Psoas muscle (tissue), 8 donors: Measurements from ENCODE around the gene RHBDF2. TPM values are rescaled to one million over a fixed set of nuclear protein-coding genes. Genes with fewer than 3 reads are reported as not detected.
A peak's percentile ranks its signal among the peaks of the same experiment; 100 is the strongest.

Experiments used
- ATAC-seq, 4 donors: fragments of 200-7000 bp; cut with Tn5 transposase; one replicate each; pipeline ENCODE4 v1.9.1; 2020; ENCODE audit warnings: moderate library complexity in 3 of 4, mild to moderate bottlenecking in 2 of 4
- DNase-seq, 2 donors: peaks; one replicate each; pipeline ENCODE4 v3.0.0-alpha.2; 2020
- H3K27ac ChIP-seq: fragments of 200-600 bp; one replicate; pipeline ENCODE4 v1.8.0; 2022
- H3K27me3 ChIP-seq, 3 donors: fragments of 200-600 bp in 1 of 3; one replicate each; pipeline versions ENCODE4 v1.6.1 to v1.8.0; 2013 to 2022; ENCODE audit warnings: low read length in 2 of 3, mild to moderate bottlenecking in 2 of 3, moderate library complexity in 1 of 3; ENCODE audit not compliant: insufficient read depth in 3 of 3
- H3K36me3 ChIP-seq, 2 donors: fragments of 200-600 bp in 1 of 2; one replicate each; pipeline versions ENCODE4 v1.6.1 to v1.8.0; 2013 to 2022; ENCODE audit warnings: low read depth in 1 of 2, mild to moderate bottlenecking in 1 of 2, moderate library complexity in 1 of 2; ENCODE audit not compliant: insufficient read depth in 1 of 2
- H3K4me1 ChIP-seq: fragments of 200-600 bp; one replicate; pipeline ENCODE4 v1.8.0; 2022
- H3K4me3 ChIP-seq: fragments of 200-600 bp; one replicate; pipeline ENCODE4 v1.8.0; 2022; ENCODE audit warnings: mild to moderate bottlenecking
- H3K9me3 ChIP-seq: fragments of 200-600 bp; one replicate; pipeline ENCODE4 v1.8.0; 2022
- CTCF ChIP-seq: fragments of 200-600 bp; IDR thresholded peaks from one replicate; pipeline ENCODE4 v1.8.0; 2022; ENCODE audit warnings: antibody characterized with exemption
- WGBS, 3 donors: extraction: QIAGEN DNeasy Blood & Tissue Kit; methylation state at CpG; one replicate each; pipeline versions ENCODE4 v1.1.6 to v1.1.7; 2013; 5-methylcytosine and 5-hydroxymethylcytosine counted together
- intact Hi-C, 2 donors: fragments of 100-400 bp; cut with DNase I; formaldehyde crosslinking; loops; one replicate each; pipeline versions ENCODE4 v1.11.0 to v1.14.2; 2022
- polyA plus RNA-seq, 3 donors: library from polyadenylated mRNA; stranded (reverse); fragments of 200-250 nt; gene quantifications; one replicate each; pipeline ENCODE4 v1.2.3, GENCODE V29; 2013
- total RNA-seq, 4 donors: library from RNA; stranded (reverse); fragmentation: NEBNext Ultra II Directional in 2 of 4; extraction: Animal tissue kit (Norgen Biotek cat#: 25700) in 2 of 4; gene quantifications; one replicate each; pipeline versions ENCODE4 v1.2.1 to v1.2.4, GENCODE V29; 2021 to 2023
- donor health status: healthy with polysubstance abuse.
- donor health status: DM: no; HTN: no; CAD: no; lungs with moderate emphysema.
- donor health status: Bipolar disorder and iron deficiency.
- donor health status: healthy.
- donor health status: DM: yes; HTN: yes; CAD: no.
- donor health status: DM: no; HTN: no; CAD: no.
- donor health status: DM: no; HTN: no; CAD: no.
- donor health status: DM: yes; HTN: yes; CAD: no.

RHBDF2 gene
- total and polyA plus RNA-seq, 7 donors = 6.6 to 23.1 (median 13.3) TPM

GRCh38 chr17:76437467-76438402 is 63.5 kb downstream of the RHBDF2 start:
- H3K36me3 ChIP-seq = no peaks in the 10 kb centered on the region
- H3K27ac ChIP-seq = no peak overlapping the region
- no peak overlapping the region for H3K4me3 ChIP-seq
- H3K9me3 ChIP-seq = no peaks in the 10 kb centered on the region
- peak in 2 of 4 donors; percentile 43 to 46 for ATAC-seq
- DNase-seq = no peak
- WGBS, 3 donors = 58 to 74% (median 61%) methylated on average over 13 of the region's 13 CpGs
- TF ChIP-seq CTCF = no peak
- peaks cover 37% of the 10 kb centered on the region for H3K4me1 ChIP-seq
- intact Hi-C loops = no loop called here
- no peaks in the 10 kb centered on the region for H3K27me3 ChIP-seq

- no peaks in the 10 kb centered on the region for H3K9me3 ChIP-seq
- ATAC-seq = no peak
Observed at GRCh38 chr17:76435751-76436150, 65.5 kb downstream of the RHBDF2 start.

GRCh38 chr17:76434870-76435269 is 66.4 kb downstream of the RHBDF2 start:
- Histone ChIP-seq H3K4me3 (no peak overlapping the region), H3K9me3 (no peaks in the 10 kb centered on the region), H3K27ac (no peak overlapping the region), H3K4me1 (peaks cover 52% of the 10 kb centered on the region), H3K27me3 (no peaks in the 10 kb centered on the region), H3K36me3 (no peaks in the 10 kb centered on the region)
- intact Hi-C loops = no loop called here
- DNase-seq (peak; percentile 59 to 76), ATAC-seq (peak; percentile 46 to 81 (median 66))
- WGBS, 3 donors = 68 to 80% (median 74%) methylated on average over 7 of the region's 7 CpGs
- TF ChIP-seq CTCF = no peak

More at GRCh38 chr17:76435751-76436150, 65.5 kb downstream of the RHBDF2 start:
- TF ChIP-seq CTCF = no peak
- peaks cover 47% of the 10 kb centered on the region for H3K4me1 ChIP-seq
- DNase-seq = no peak
- no peaks in the 10 kb centered on the region for H3K27me3 ChIP-seq
- H3K36me3 ChIP-seq = no peaks in the 10 kb centered on the region
- 89 to 95% (median 92%) methylated on average over 11 of the region's 11 CpGs for WGBS, 3 donors
- no peak overlapping the region for H3K27ac ChIP-seq
- H3K4me3 ChIP-seq = no peak overlapping the region
- intact Hi-C loops = no loop called here

GRCh38 chr17:76433693-76434092 is 67.5 kb downstream of the RHBDF2 start:
- H3K36me3 ChIP-seq = no peaks in the 10 kb centered on the region
- 94 to 98% (median 95%) methylated on average over 9 of the region's 9 CpGs for WGBS, 3 donors
- intact Hi-C loops = no loop called here
- TF ChIP-seq CTCF = no peak
- H3K27ac ChIP-seq = peak overlapping the region; percentile 74
- ATAC-seq (no peak), DNase-seq (no peak)
- H3K9me3 ChIP-seq = no peaks in the 10 kb centered on the region
- H3K4me1 ChIP-seq = peaks cover 52% of the 10 kb centered on the region
- H3K27me3 ChIP-seq = no peaks in the 10 kb centered on the region
- H3K4me3 ChIP-seq = no peak overlapping the region
